ENCODE results near the gene SNAPC4.
"Not testable (repeated sequence)": the region's sequence is repeated elsewhere in the genome, so short reads cannot be mapped to it uniquely, and the experiment has no call there.

Gene SNAPC4

GRCh38 chr9:136405904-136406303 is 5.9 kb upstream of the SNAPC4 start:
- DNase-seq: not testable (repeated sequence)

- DNase-seq: no peak
Observed at GRCh38 chr9:136405481-136405880, 5.5 kb upstream of the SNAPC4 start.

GRCh38 chr9:136404801-136405136 is 4.8 kb upstream of the SNAPC4 start:
- DNase-seq: no peak

GRCh38 chr9:136403915-136404800 is 4.2 kb upstream of the SNAPC4 start:
- no peak for DNase-seq

- peak; percentile 71 to 78 for DNase-seq
Observed at GRCh38 chr9:136403538-136403914, 3.6 kb upstream of the SNAPC4 start.

- no peak for DNase-seq
Observed at GRCh38 chr9:136402067-136402466, 2.1 kb upstream of the SNAPC4 start.

- DNase-seq: no peak
Observed at GRCh38 chr9:136401173-136401922, 1.4 kb upstream of the SNAPC4 start.

GRCh38 chr9:136399176-136400037 is 563 bp downstream of the SNAPC4 start:
- DNase-seq: peak; percentile 31 to 33

- no peak for DNase-seq
Observed at GRCh38 chr9:136398286-136398685, 1.7 kb downstream of the SNAPC4 start.

- no peak for DNase-seq
Observed at GRCh38 chr9:136397643-136398042, 2.3 kb downstream of the SNAPC4 start.

GRCh38 chr9:136396219-136396515 is 3.8 kb downstream of the SNAPC4 start:
- DNase-seq: no peak

GRCh38 chr9:136395345-136396218 is 4.4 kb downstream of the SNAPC4 start:
- DNase-seq: no peak

GRCh38 chr9:136395020-136395340 is 5.0 kb downstream of the SNAPC4 start:
- DNase-seq: no peak

- no peak for DNase-seq
Observed at GRCh38 chr9:136394312-136395019, 5.5 kb downstream of the SNAPC4 start.

GRCh38 chr9:136393531-136393930 is 6.4 kb downstream of the SNAPC4 start:
- no peak for DNase-seq

- no peak for DNase-seq
Observed at GRCh38 chr9:136392538-136393449, 7.2 kb downstream of the SNAPC4 start.

GRCh38 chr9:136391737-136392537 is 8.0 kb downstream of the SNAPC4 start:
- no peak for DNase-seq

GRCh38 chr9:136389396-136389795 is 10.6 kb downstream of the SNAPC4 start:
- DNase-seq: no peak

- DNase-seq: no peak
Observed at GRCh38 chr9:136387217-136387616, 12.8 kb downstream of the SNAPC4 start.

GRCh38 chr9:136386018-136386417 is 14.0 kb downstream of the SNAPC4 start:
- DNase-seq: no peak
